Neural progenitor cell (in vitro differentiated cells): ENCODE results near the gene MTNR1A.

ENCODE experiments used
- EZH2phosphoT487 ChIP-seq: fragments of 200-600 bp; sonication (generic); IDR thresholded peaks from 2 replicates; pipeline ENCODE4 v1.6.1; 2017; ENCODE audit warnings: antibody characterized with exemption
- TF ChIP-seq, protein P1 (sequence below): fragments of 200-600 bp; sonication (generic); IDR thresholded peaks from 2 replicates; pipeline ENCODE4 v1.5.1; 2017; ENCODE audit warnings: antibody characterized with exemption, mild to moderate bottlenecking

- TF ChIP-seq, protein P1, sequence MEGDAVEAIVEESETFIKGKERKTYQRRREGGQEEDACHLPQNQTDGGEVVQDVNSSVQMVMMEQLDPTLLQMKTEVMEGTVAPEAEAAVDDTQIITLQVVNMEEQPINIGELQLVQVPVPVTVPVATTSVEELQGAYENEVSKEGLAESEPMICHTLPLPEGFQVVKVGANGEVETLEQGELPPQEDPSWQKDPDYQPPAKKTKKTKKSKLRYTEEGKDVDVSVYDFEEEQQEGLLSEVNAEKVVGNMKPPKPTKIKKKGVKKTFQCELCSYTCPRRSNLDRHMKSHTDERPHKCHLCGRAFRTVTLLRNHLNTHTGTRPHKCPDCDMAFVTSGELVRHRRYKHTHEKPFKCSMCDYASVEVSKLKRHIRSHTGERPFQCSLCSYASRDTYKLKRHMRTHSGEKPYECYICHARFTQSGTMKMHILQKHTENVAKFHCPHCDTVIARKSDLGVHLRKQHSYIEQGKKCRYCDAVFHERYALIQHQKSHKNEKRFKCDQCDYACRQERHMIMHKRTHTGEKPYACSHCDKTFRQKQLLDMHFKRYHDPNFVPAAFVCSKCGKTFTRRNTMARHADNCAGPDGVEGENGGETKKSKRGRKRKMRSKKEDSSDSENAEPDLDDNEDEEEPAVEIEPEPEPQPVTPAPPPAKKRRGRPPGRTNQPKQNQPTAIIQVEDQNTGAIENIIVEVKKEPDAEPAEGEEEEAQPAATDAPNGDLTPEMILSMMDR, result no peak
- TF ChIP-seq EZH2phosphoT487, result no peak
Measured at GRCh38 chr4:186563761-186564160, 8.4 kb upstream of the MTNR1A start.
